B cell (primary cell): ENCODE data around the gene MRPL53. TPM values are rescaled to one million over a fixed set of nuclear protein-coding genes. Genes with fewer than 3 reads are reported as not detected.

Experiments used
- ATAC-seq: fragments of 200-7000 bp; cut with Tn5 transposase; one replicate; pipeline ENCODE4 v1.10.0; 2021; ENCODE audit warnings: low read depth, mild to moderate bottlenecking, moderate number of reproducible peaks, moderate library complexity
- CTCF ChIA-PET: fragments of 350-600 bp; sonication (Branson Sonifier 250); formaldehyde crosslinking; loops from one replicate; lab custom pipeline; 2021; ENCODE audit warnings: antibody characterized with exemption, inconsistent platforms; lab: Charles Lee
- POLR2A ChIA-PET: fragments of 350-600 bp; sonication (Branson Sonifier 250); formaldehyde crosslinking; loops from one replicate; lab custom pipeline; 2021; ENCODE audit warnings: antibody characterized with exemption; lab: Charles Lee
- DNase-seq: peaks from one replicate; pipeline ENCODE4 v3.0.0; 2013
- H2AFZ ChIP-seq: 2 replicates; pipeline ENCODE4 v1.6.1; 2012; ENCODE audit warnings: mild to moderate bottlenecking, low read depth, low read length; ENCODE audit not compliant: insufficient read depth, poor library complexity, severe bottlenecking
- H3K27ac ChIP-seq, 2 donors: 1 replicate in 1 of 2; 2 replicates in 1 of 2; pipeline ENCODE4 v1.5.1; 2012 to 2013; ENCODE audit warnings: low read length in 2 of 2, mild to moderate bottlenecking in 2 of 2, moderate library complexity in 1 of 2
- H3K27me3 ChIP-seq, 4 experiments: fragments of 200-600 bp in 1 of 4; sonication (generic) in 1 of 4; replicated peaks in 1 of 4; 1 replicate in 2 of 4; 2 replicates in 2 of 4; pipeline versions ENCODE4 v1.6.1 to v1.7.0; 2013 to 2016; ENCODE audit warnings: low read length in 3 of 4, mild to moderate bottlenecking in 2 of 4, mixed read lengths in 1 of 4, moderate library complexity in 1 of 4; ENCODE audit not compliant: insufficient read depth in 4 of 4, control insufficient read depth in 3 of 4; ENCODE audit errors: control extremely low read depth in 1 of 4
- H3K36me3 ChIP-seq, 2 experiments: replicated peaks in 1 of 2; 1 replicate in 1 of 2; 2 replicates in 1 of 2; pipeline versions ENCODE4 v1.6.1 to v1.7.1; 2013; ENCODE audit warnings: low read length in 1 of 2; ENCODE audit not compliant: insufficient read depth in 2 of 2, control insufficient read depth in 1 of 2; ENCODE audit errors: control extremely low read depth in 1 of 2, extremely low read depth in 1 of 2
- H3K4me1 ChIP-seq, 2 donors: fragments of 200-600 bp in 1 of 2; sonication (generic) in 1 of 2; 1 replicate in 1 of 2; 2 replicates in 1 of 2; pipeline versions ENCODE4 v1.5.1 to v1.6.1; 2013 to 2017; ENCODE audit warnings: low read length in 2 of 2; ENCODE audit not compliant: control insufficient read depth in 2 of 2, insufficient read depth in 2 of 2
- H3K4me2 ChIP-seq: replicated peaks from 2 replicates; pipeline ENCODE3; 2012; ENCODE audit warnings: mild to moderate bottlenecking, low read depth, low read length; ENCODE audit not compliant: poor library complexity, severe bottlenecking
- H3K4me3 ChIP-seq, 5 experiments: fragments of 200-600 bp in 1 of 5; sonication (generic) in 1 of 5; 1 replicate in 3 of 5; 2 replicates in 2 of 5; pipeline versions ENCODE4 v1.5.1 to v1.7.0; 2011 to 2016; ENCODE audit warnings: low read length in 4 of 5, mild to moderate bottlenecking in 4 of 5, low read depth in 2 of 5, control low read depth in 1 of 5, moderate library complexity in 1 of 5; ENCODE audit not compliant: insufficient read depth in 1 of 5; ENCODE audit errors: control extremely low read depth in 1 of 5, extremely low read depth in 1 of 5
- H3K79me2 ChIP-seq: fragments of 200-600 bp; sonication (generic); one replicate; pipeline ENCODE4 v1.6.0; 2016; ENCODE audit warnings: low read length; ENCODE audit not compliant: control insufficient read depth, insufficient read depth
- H3K9ac ChIP-seq: fragments of 200-600 bp; sonication (generic); 2 replicates; pipeline ENCODE4 v1.6.1; 2017; ENCODE audit warnings: mild to moderate bottlenecking, low read length, moderate library complexity
- H3K9me3 ChIP-seq, 3 donors: one replicate each; pipeline versions ENCODE4 v1.6.1 to v1.7.1; 2013; ENCODE audit warnings: low read length in 2 of 3; ENCODE audit not compliant: control insufficient read depth in 2 of 3, insufficient read depth in 1 of 3; ENCODE audit errors: control extremely low read depth in 1 of 3
- H4K20me1 ChIP-seq: 2 replicates; pipeline ENCODE4 v1.6.0; 2012; ENCODE audit warnings: mild to moderate bottlenecking, low read length; ENCODE audit not compliant: insufficient read depth, control insufficient read depth, poor library complexity, severe bottlenecking
- H3K27ac Mint-ChIP-seq: one replicate; pipeline ENCODE4 v1.8.0; 2021; ENCODE audit warnings: mixed read lengths
- H3K27me3 Mint-ChIP-seq: one replicate; pipeline ENCODE4 v1.8.0; 2021; ENCODE audit warnings: mixed read lengths
- H3K4me1 Mint-ChIP-seq: one replicate; pipeline ENCODE4 v1.8.0; 2021; ENCODE audit warnings: mixed read lengths
- H3K4me3 Mint-ChIP-seq: one replicate; pipeline ENCODE4 v1.8.0; 2021; ENCODE audit warnings: mixed read lengths
- H3K9me3 Mint-ChIP-seq: one replicate; pipeline ENCODE4 v1.8.0; 2022; ENCODE audit warnings: mixed read lengths; ENCODE audit not compliant: insufficient read depth
- EZH2 ChIP-seq: IDR thresholded peaks from 2 replicates; pipeline ENCODE4 v1.6.1; 2012; ENCODE audit warnings: borderline replicate concordance, low read depth, mild to moderate bottlenecking, moderate library complexity, low read length; ENCODE audit not compliant: insufficient read depth, poor library complexity, severe bottlenecking
- WGBS: methylation state at CpG from one replicate; pipeline ENCODE4 v1.1.5; 2013; ENCODE audit warnings: missing lambda C conversion rate; ENCODE audit not compliant: insufficient coverage; 5-methylcytosine and 5-hydroxymethylcytosine counted together
- intact Hi-C: fragments of 100-400 bp; cut with micrococcal nuclease; formaldehyde crosslinking; loops from one replicate; pipeline ENCODE4 v1.10.0; 2022
- polyA plus RNA-seq: library from polyadenylated mRNA; depleted of rRNA; stranded (reverse); fragments of >200 nt; gene quantifications from 2 replicates; pipeline ENCODE4 v1.2.3, GENCODE V29; 2012
- total RNA-seq, 2 donors: library from RNA; stranded (reverse); fragments of 120-200 nt in 1 of 2; gene quantifications; 1 replicate in 1 of 2; 2 replicates in 1 of 2; pipeline versions ENCODE4 v1.2.3 to v1.2.4, GENCODE V29; 2013 to 2022
- TF ChIP-seq, protein P1 (sequence below): fragments of 200-600 bp; IDR thresholded peaks from one replicate; pipeline ENCODE4 v1.8.0; 2022; ENCODE audit warnings: antibody characterized with exemption, mild to moderate bottlenecking

MRPL53 gene
- total and polyA plus RNA-seq, 2 donors (not counting 1 experiment from before 2014, with no cell fraction given) = 59.3 to 70.0 TPM

DNA sequence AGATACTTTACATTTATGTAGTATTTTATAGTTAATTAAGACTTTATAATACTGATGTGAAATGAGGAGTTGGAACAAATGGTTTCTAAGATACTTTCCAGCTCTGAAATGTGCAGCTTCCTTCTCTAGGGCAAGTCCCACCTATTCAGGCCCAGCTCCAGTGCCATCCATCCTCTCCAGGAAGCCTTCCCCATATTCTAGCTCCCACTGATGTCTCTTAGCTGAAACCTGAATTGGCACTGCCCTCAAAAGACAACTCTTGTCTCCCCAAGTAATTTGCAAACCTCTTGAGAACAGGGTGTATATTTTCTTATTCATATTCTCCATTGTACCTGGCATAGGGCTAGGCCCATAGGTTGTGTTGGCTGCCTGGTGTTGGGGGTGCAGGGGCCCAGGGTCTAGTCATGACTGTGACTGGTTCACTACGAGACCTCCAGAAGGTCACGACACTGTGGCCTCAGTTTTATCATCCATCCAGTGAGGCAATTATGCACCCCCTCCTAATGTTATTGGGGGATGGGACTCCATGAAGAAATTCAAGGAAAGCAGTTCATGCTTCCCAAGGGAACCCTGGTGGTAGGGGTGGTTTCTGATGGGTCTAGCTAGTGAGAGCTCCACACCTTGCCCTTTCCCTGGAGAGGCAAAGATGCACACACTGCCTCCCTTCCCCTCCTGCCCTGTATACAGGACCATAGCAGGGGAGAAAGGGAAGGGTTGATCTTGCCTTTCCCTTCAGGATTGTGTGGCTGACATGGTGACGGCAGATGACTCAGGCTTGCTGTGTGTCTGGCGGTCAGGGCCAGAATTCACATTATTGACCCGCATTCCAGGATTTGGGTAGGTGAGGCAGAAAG, 48.1 kb downstream of the MRPL53 start:
- no peaks in the 10 kb centered on the region for H4K20me1 ChIP-seq
- no peak overlapping the region for H3K4me2 ChIP-seq
- H3K9ac ChIP-seq = no peak overlapping the region
- peaks cover 19 to 26% of the 10 kb centered on the region in 2 donors for H3K4me1 ChIP-seq
- no peaks in the 10 kb centered on the region for H3K27me3 ChIP-seq
- CTCF ChIA-PET = no interaction called here
- 97% methylated on average over 4 of the region's 5 CpGs for WGBS
- ATAC-seq (no peak), DNase-seq (no peak)
- H2AFZ ChIP-seq = no peak overlapping the region
- Mint-ChIP-seq H3K27me3 (no peaks in the 10 kb centered on the region), H3K27ac (no peak overlapping the region), H3K4me1 (peaks cover 26% of the 10 kb centered on the region), H3K9me3 (no peaks in the 10 kb centered on the region), H3K4me3 (no peak overlapping the region)
- H3K79me2 ChIP-seq = no peaks in the 10 kb centered on the region
- no peak overlapping the region for H3K4me3 ChIP-seq
- intact Hi-C loops = no loop called here
- TF ChIP-seq EZH2 = no peak
- TF ChIP-seq, protein P1, sequence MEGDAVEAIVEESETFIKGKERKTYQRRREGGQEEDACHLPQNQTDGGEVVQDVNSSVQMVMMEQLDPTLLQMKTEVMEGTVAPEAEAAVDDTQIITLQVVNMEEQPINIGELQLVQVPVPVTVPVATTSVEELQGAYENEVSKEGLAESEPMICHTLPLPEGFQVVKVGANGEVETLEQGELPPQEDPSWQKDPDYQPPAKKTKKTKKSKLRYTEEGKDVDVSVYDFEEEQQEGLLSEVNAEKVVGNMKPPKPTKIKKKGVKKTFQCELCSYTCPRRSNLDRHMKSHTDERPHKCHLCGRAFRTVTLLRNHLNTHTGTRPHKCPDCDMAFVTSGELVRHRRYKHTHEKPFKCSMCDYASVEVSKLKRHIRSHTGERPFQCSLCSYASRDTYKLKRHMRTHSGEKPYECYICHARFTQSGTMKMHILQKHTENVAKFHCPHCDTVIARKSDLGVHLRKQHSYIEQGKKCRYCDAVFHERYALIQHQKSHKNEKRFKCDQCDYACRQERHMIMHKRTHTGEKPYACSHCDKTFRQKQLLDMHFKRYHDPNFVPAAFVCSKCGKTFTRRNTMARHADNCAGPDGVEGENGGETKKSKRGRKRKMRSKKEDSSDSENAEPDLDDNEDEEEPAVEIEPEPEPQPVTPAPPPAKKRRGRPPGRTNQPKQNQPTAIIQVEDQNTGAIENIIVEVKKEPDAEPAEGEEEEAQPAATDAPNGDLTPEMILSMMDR = no peak
- peaks cover 0 to 11% of the 10 kb centered on the region in 2 experiments for H3K36me3 ChIP-seq
- H3K27ac ChIP-seq = no peak overlapping the region
- no peaks in the 10 kb centered on the region for H3K9me3 ChIP-seq
- POLR2A ChIA-PET = interaction anchor here (1.2 kb wide), 1 partner anchor 525 kb away, joined by 3 read pairs; no protein-coding TSS in a partner anchor
